Measurements from ENCODE around the gene CDPF1.
A peak's percentile ranks its signal among the peaks of the same experiment; 100 is the strongest.
"Not testable (repeated sequence)": the region's sequence is repeated elsewhere in the genome, so short reads cannot be mapped to it uniquely, and the experiment has no call there.

CDPF1 gene

GRCh38 chr22:46272762-46273431 lies 22.8 kb upstream of the CDPF1 start:
- no peak overlapping the region for H3K4me3 ChIP-seq (replicated peaks; ENCODE audit: low read depth, low read length)
- TF ChIP-seq CTCF (IDR thresholded peaks at IDR 0.05; ENCODE audit: low read length, missing control alignments), result no peak
- DNase-seq (ENCODE audit: low read depth), result no peak

- TF ChIP-seq CTCF (IDR thresholded peaks at IDR 0.05; ENCODE audit: low read length, missing control alignments), result no peak
- no peak for DNase-seq (ENCODE audit: low read depth)
- H3K4me3 ChIP-seq (replicated peaks; ENCODE audit: low read depth, low read length), result no peak overlapping the region
These were observed 22.1 kb upstream of the CDPF1 start for GRCh38 chr22:46272196-46272595.

GRCh38 chr22:46269564-46269963 lies 19.5 kb upstream of the CDPF1 start:
- no peak for DNase-seq (ENCODE audit: low read depth)
- no peak for TF ChIP-seq CTCF (IDR thresholded peaks at IDR 0.05; ENCODE audit: low read length, missing control alignments)
- no peak overlapping the region for H3K4me3 ChIP-seq (replicated peaks; ENCODE audit: low read depth, low read length)

GRCh38 chr22:46267431-46268279 lies 17.6 kb upstream of the CDPF1 start, which contains the start of gene TTC38:
Gene TTC38, plus strand, starts transcription at chr22:46268008. Its CDS starts 32 bp downstream, at chr22:46268040.
- H3K4me3 ChIP-seq (replicated peaks; ENCODE audit: low read depth, low read length), result peak within 1 kb of the TSS; percentile 85
- peak; percentile 79 for DNase-seq (ENCODE audit: low read depth)
- TF ChIP-seq CTCF (IDR thresholded peaks at IDR 0.05; ENCODE audit: low read length, missing control alignments), result no peak

GRCh38 chr22:46265627-46266026 lies 15.5 kb upstream of the CDPF1 start:
- H3K4me3 ChIP-seq (replicated peaks; ENCODE audit: low read depth, low read length); DNase-seq (ENCODE audit: low read depth): not testable (repeated sequence)

GRCh38 chr22:46264520-46264919 lies 14.4 kb upstream of the CDPF1 start:
- not testable (repeated sequence) for H3K4me3 ChIP-seq (replicated peaks; ENCODE audit: low read depth, low read length); DNase-seq (ENCODE audit: low read depth)

GRCh38 chr22:46263216-46263590 lies 13.1 kb upstream of the CDPF1 start, which contains the start of gene PKDREJ:
Gene PKDREJ, minus strand, starts transcription at chr22:46263343. Its CDS starts 21 bp downstream, at chr22:46263322.
- no peak for TF ChIP-seq CTCF (IDR thresholded peaks at IDR 0.05; ENCODE audit: low read length, missing control alignments)
- no peak for DNase-seq (ENCODE audit: low read depth)
- H3K4me3 ChIP-seq (replicated peaks; ENCODE audit: low read depth, low read length), result no peak within 1 kb of the TSS

All from fibroblast of pulmonary artery (primary cell).